SU-DHL-6 (cell line): ENCODE measurements around the gene CHRM5.
"Not testable (repeated sequence)": the region's sequence is repeated elsewhere in the genome, so short reads cannot be mapped to it uniquely, and the experiment has no call there.

Source experiments
- H2AFZ ChIP-seq: fragments of 200-600 bp; sonication (generic); 2 replicates; pipeline ENCODE4 v1.6.1; 2014; ENCODE audit warnings: low read depth, mild to moderate bottlenecking, moderate library complexity, mixed read lengths, antibody characterized with exemption, low read length; ENCODE audit not compliant: severe bottlenecking
- H3F3A ChIP-seq: fragments of 200-600 bp; shearing (Covaris generic); 2 replicates; pipeline ENCODE4 v1.6.0; 2016; ENCODE audit warnings: antibody characterized with exemption, mild to moderate bottlenecking; ENCODE audit not compliant: insufficient read depth
- H3K27ac ChIP-seq: fragments of 200-600 bp; sonication (generic); 2 replicates; pipeline ENCODE4 v1.5.1; 2016; ENCODE audit warnings: low read depth, mild to moderate bottlenecking, low read length, moderate library complexity, mixed read lengths
- H3K27me3 ChIP-seq: fragments of 200-600 bp; sonication (generic), shearing (Covaris generic); 2 replicates; pipeline ENCODE4 v1.6.0; 2014; ENCODE audit warnings: mild to moderate bottlenecking, low read length
- H3K36me3 ChIP-seq: fragments of 200-600 bp; sonication (generic); 2 replicates; pipeline ENCODE4 v1.6.1; 2014; ENCODE audit warnings: mild to moderate bottlenecking, low read length, mixed read lengths
- H3K4me2 ChIP-seq: fragments of 300-600, 200-600 bp; shearing (Covaris generic), sonication (generic); 2 replicates; pipeline ENCODE4 v1.6.0; 2014; ENCODE audit warnings: low read length, low read depth, mild to moderate bottlenecking; ENCODE audit not compliant: poor library complexity, severe bottlenecking
- H3K4me3 ChIP-seq: fragments of 200-600 bp; sonication (generic); 2 replicates; pipeline ENCODE4 v1.5.1; 2014; ENCODE audit warnings: antibody characterized with exemption, low read length, mild to moderate bottlenecking, mixed read lengths; ENCODE audit not compliant: insufficient read depth, poor library complexity, severe bottlenecking
- H3K79me2 ChIP-seq: fragments of 200-600 bp; sonication (generic); 2 replicates; pipeline ENCODE4 v1.6.1; 2014; ENCODE audit warnings: mild to moderate bottlenecking, low read length, moderate library complexity; ENCODE audit not compliant: insufficient read depth
- H3K9ac ChIP-seq: fragments of 200-600 bp; sonication (generic); 2 replicates; pipeline ENCODE4 v1.7.0; 2014; ENCODE audit warnings: mild to moderate bottlenecking, low read length
- H3K9me2 ChIP-seq: fragments of 200-600 bp; sonication (generic); replicated peaks from 2 replicates; pipeline ENCODE4 v1.6.1; 2014; ENCODE audit warnings: low read length; ENCODE audit not compliant: insufficient read depth
- H3K9me3 ChIP-seq: fragments of 200-600 bp; sonication (generic); 2 replicates; pipeline ENCODE4 v1.6.1; 2014; ENCODE audit warnings: low read length, mixed read lengths; ENCODE audit not compliant: insufficient read depth
- H4K20me1 ChIP-seq: fragments of 200-600 bp; sonication (generic); 2 replicates; pipeline ENCODE4 v1.6.1; 2014; ENCODE audit warnings: low read depth, mild to moderate bottlenecking, antibody characterized with exemption, low read length, moderate library complexity, mixed read lengths
- EZH2phosphoT487 ChIP-seq: fragments of 200-600 bp; sonication (generic), shearing (Covaris generic); conservative IDR thresholded peaks from 2 replicates; pipeline ENCODE4 v1.6.1; 2018; ENCODE audit warnings: mild to moderate bottlenecking, antibody characterized with exemption, low read length, moderate library complexity, mixed read lengths
- TF ChIP-seq, protein P1 (sequence below): fragments of 200-600 bp; sonication (generic); IDR thresholded peaks from one replicate; pipeline ENCODE4 v1.5.1; 2017; ENCODE audit warnings: antibody characterized with exemption, mild to moderate bottlenecking, low read length, moderate library complexity; ENCODE audit not compliant: insufficient read depth, poor library complexity, severe bottlenecking

Gene CHRM5

DNA sequence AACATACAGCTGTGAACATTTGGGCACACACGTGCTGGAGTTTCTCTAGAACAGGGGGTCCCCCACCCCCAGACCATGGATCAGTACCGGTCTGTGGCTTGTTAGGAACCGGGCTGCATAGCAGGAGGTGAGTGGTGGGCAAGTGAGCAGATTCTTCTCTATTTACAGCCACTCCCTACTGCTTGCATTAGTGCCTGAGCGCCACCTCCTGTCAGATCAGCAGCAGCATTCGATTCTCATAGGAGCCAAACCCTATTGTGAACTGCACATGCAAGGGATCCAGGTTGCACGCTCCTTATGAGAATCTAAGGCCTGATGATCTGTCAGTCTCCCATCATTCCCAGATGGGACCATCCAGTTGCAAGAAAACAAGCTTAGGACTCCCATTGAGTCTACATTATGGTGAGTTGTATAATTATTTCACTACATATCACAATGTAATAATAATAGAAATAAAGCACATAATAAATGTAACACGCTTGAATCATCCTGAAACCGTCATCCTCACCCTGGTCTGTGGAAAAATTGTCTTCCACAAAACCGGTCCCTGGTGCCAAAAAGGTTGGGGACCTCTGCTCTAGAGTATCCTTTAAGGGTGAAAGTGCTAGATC is 25.8 kb downstream of the CHRM5 start:
- H3K27ac ChIP-seq: no peak overlapping the region
- H3K9me2 ChIP-seq: no peaks in the 10 kb centered on the region
- H3K36me3 ChIP-seq: no peaks in the 10 kb centered on the region
- no peaks in the 10 kb centered on the region for H3K9me3 ChIP-seq
- H3K79me2 ChIP-seq: no peaks in the 10 kb centered on the region
- no peak overlapping the region for H3K4me3 ChIP-seq
- TF ChIP-seq, protein P1, sequence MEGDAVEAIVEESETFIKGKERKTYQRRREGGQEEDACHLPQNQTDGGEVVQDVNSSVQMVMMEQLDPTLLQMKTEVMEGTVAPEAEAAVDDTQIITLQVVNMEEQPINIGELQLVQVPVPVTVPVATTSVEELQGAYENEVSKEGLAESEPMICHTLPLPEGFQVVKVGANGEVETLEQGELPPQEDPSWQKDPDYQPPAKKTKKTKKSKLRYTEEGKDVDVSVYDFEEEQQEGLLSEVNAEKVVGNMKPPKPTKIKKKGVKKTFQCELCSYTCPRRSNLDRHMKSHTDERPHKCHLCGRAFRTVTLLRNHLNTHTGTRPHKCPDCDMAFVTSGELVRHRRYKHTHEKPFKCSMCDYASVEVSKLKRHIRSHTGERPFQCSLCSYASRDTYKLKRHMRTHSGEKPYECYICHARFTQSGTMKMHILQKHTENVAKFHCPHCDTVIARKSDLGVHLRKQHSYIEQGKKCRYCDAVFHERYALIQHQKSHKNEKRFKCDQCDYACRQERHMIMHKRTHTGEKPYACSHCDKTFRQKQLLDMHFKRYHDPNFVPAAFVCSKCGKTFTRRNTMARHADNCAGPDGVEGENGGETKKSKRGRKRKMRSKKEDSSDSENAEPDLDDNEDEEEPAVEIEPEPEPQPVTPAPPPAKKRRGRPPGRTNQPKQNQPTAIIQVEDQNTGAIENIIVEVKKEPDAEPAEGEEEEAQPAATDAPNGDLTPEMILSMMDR: peak; percentile 21
- no peak for TF ChIP-seq EZH2phosphoT487
- no peak overlapping the region for H3K9ac ChIP-seq
- H4K20me1 ChIP-seq: no peaks in the 10 kb centered on the region
- no peaks in the 10 kb centered on the region for H3K27me3 ChIP-seq
- no peaks in the 10 kb centered on the region for H3F3A ChIP-seq
- no peak overlapping the region for H3K4me2 ChIP-seq
- no peak overlapping the region for H2AFZ ChIP-seq

DNA sequence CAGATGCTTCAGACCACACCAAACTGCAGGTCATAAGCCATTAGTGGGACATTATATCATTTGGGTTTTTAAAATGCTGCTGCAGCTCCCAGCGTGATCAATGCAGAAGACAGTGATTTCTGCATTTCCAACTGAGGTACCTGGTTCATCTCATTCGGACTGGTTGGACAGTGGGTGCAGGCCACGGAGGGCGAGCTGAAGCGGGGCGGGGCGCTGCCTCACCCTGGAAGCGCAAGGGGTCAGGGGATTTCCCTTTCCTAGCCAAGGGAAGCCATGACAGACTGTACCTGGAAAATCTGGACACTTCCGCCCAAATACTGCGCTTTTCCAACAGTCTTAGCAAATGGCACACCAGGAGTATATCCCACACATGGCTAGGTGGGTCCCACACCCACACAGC is 27.4 kb downstream of the CHRM5 start:
- not testable (repeated sequence) for H3K9ac ChIP-seq, H3K27me3 ChIP-seq, H3K27ac ChIP-seq, H3K4me3 ChIP-seq, H3K79me2 ChIP-seq, H3K36me3 ChIP-seq, H3F3A ChIP-seq, H2AFZ ChIP-seq, H3K4me2 ChIP-seq, H3K9me3 ChIP-seq, H4K20me1 ChIP-seq, H3K9me2 ChIP-seq

DNA sequence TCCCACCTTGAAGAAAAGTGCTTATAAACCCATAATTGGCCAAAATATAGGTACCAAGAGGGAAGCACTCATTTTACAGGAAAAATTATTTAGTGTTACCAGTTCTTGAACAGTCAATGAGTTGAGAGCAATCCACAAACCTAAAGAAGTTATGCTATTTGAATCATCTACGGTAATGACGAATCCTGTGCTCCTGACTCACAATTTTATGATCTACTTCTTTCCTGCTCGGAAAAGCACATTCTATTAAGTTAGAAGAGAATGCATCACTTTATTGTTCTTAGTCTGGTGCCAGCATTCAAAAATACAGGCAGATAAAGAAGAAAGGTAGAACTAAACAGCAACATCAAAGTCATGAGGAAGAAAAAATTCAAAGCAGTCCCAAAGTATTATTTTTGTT is 33.2 kb downstream of the CHRM5 start:
- no peak overlapping the region for H3K4me3 ChIP-seq
- no peak overlapping the region for H3K4me2 ChIP-seq
- H3K36me3 ChIP-seq: no peaks in the 10 kb centered on the region
- no peak overlapping the region for H3K27ac ChIP-seq
- TF ChIP-seq EZH2phosphoT487: no peak
- TF ChIP-seq, protein P1: no peak
- no peak overlapping the region for H2AFZ ChIP-seq
- no peaks in the 10 kb centered on the region for H3K27me3 ChIP-seq
- no peak overlapping the region for H3K9ac ChIP-seq
- no peaks in the 10 kb centered on the region for H3K9me2 ChIP-seq
- H3K9me3 ChIP-seq: no peaks in the 10 kb centered on the region
- H3F3A ChIP-seq: no peaks in the 10 kb centered on the region
- H4K20me1 ChIP-seq: 0 out of 2 replicates have a peak, but pooled peaks cover 5% of the 10 kb centered on the region
- H3K79me2 ChIP-seq: no peaks in the 10 kb centered on the region

DNA sequence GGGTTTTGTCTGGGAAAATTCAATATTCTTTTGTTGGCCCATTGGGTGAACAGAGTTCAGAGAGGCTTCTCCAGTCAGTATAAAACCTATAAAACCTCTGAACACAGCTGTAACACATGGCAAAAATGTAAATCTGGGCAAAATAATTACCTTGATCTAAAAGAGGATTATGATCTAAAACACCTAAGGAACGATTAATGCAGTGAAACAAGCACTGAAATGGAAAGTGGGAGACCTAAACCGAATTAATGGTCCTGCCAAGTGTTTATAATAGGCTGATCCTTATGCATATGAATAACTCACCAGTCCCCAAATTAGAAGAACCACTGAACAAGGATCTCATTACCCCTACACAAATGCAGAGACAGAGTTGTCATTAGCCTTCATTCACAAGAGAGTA is 38.1 kb downstream of the CHRM5 start:
- no peaks in the 10 kb centered on the region for H3K9me2 ChIP-seq
- no peaks in the 10 kb centered on the region for H3K36me3 ChIP-seq
- H3K27me3 ChIP-seq: no peaks in the 10 kb centered on the region
- H3K9ac ChIP-seq: no peak overlapping the region
- H3K4me2 ChIP-seq: no peak overlapping the region
- H4K20me1 ChIP-seq: 0 out of 2 replicates have a peak, but pooled peaks cover 5% of the 10 kb centered on the region
- no peak overlapping the region for H3K27ac ChIP-seq
- no peaks in the 10 kb centered on the region for H3F3A ChIP-seq
- H2AFZ ChIP-seq: no peak overlapping the region
- H3K4me3 ChIP-seq: no peak overlapping the region
- H3K9me3 ChIP-seq: no peaks in the 10 kb centered on the region
- TF ChIP-seq, protein P1: no peak
- TF ChIP-seq EZH2phosphoT487: no peak
- H3K79me2 ChIP-seq: no peaks in the 10 kb centered on the region
